ENCODE results near the gene FOXJ3.

DNA sequence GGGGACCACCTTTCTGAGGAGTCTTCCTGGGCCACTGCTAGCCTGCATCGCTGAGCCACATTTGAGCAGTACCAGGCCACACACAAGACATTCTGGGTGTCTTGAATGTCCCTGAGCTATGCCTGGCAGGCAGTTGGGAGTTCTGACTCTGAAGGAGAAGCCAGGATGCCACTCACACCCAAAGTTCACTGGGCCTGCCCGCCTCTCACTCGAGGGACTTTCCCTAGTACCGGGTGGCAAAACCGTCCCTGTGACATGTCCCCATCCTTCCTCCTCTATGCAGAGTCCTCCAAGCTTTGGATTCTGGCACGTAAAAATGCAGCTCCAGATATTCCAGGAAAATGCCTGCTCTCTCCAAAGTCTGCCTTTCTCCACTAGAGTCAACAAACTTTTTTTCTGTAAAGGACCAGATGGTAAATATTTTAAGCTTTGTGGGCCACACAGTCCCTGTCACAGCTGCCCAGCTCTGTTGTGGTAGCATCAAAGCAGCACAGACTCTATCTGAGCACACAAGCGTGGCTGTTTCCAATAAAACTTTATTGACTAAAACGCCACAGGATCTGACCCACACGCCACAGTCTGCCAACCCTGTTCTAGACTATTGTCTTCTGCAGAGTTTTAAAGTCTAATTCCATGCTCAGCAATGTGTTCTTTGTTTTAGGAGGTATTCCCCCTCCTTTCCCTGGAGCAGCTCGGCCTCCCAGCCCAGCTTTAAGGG lies 201.1 kb downstream of the FOXJ3 start:
- TF ChIP-seq, protein P1, sequence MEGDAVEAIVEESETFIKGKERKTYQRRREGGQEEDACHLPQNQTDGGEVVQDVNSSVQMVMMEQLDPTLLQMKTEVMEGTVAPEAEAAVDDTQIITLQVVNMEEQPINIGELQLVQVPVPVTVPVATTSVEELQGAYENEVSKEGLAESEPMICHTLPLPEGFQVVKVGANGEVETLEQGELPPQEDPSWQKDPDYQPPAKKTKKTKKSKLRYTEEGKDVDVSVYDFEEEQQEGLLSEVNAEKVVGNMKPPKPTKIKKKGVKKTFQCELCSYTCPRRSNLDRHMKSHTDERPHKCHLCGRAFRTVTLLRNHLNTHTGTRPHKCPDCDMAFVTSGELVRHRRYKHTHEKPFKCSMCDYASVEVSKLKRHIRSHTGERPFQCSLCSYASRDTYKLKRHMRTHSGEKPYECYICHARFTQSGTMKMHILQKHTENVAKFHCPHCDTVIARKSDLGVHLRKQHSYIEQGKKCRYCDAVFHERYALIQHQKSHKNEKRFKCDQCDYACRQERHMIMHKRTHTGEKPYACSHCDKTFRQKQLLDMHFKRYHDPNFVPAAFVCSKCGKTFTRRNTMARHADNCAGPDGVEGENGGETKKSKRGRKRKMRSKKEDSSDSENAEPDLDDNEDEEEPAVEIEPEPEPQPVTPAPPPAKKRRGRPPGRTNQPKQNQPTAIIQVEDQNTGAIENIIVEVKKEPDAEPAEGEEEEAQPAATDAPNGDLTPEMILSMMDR (IDR thresholded peaks at IDR 0.05; ENCODE audit: low read depth, low read length, missing input control), result no peak
- TF ChIP-seq RAD21 (IDR thresholded peaks at IDR 0.05), result no peak
- TF ChIP-seq SP1 (IDR thresholded peaks at IDR 0.05), result no peak
